Posterior cingulate gyrus (tissue), 11 donors: Measurements from ENCODE around the gene CTBP1.
A peak's percentile ranks its signal among the peaks of the same experiment; 100 is the strongest.

ENCODE experiments used
- DNase-seq, 10 donors: peaks; one replicate each; pipeline versions ENCODE4 v3.0.0 to v3.0.0-alpha.2; 2020 to 2021; ENCODE audit warnings: mixed read lengths in 3 of 10
- intact Hi-C: fragments of 100-400 bp; cut with DNase I; formaldehyde crosslinking; loops from one replicate; pipeline ENCODE4 v1.15.1; 2023

Gene CTBP1

GRCh38 chr4:1204828-1205585, 43.9 kb downstream of the CTBP1 start:
- intact Hi-C loops = no loop called here
- peak in 8 of 10 donors; percentile 0 to 71 (median 8) for DNase-seq

GRCh38 chr4:1204286-1204827, 44.6 kb downstream of the CTBP1 start:
- peak in 7 of 10 donors; percentile 1 to 61 (median 6) for DNase-seq
- intact Hi-C loops = no loop called here

- peak in 6 of 10 donors; percentile 1 to 66 (median 20) for DNase-seq
- intact Hi-C loops = no loop called here
Measured at GRCh38 chr4:1203026-1203616, 45.8 kb downstream of the CTBP1 start.

DNA sequence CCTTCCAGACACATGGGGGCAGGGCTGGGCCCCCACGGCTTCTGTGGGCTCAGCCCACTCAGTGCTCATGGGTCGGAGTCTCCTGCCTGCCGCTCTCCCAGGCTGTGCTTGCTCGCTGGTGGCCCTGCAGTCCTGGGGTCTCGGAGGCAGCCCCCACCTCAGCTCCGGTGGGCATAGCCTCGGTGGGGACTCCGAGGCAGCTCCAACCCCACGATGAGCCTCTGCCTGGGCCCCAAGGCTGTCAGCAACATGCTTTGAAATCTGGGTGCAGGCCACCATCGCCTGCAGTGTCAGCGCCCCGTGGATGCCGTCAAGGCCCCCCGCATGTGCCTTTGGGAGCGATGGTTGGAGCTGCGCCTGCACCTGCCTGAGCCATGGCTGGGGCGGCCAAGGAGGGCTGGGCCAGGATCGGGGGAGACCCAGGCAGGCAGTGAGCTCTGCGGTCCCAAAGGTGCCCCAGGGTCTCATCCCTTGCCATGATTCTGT, 46.4 kb downstream of the CTBP1 start:
- intact Hi-C loops = no loop called here
- DNase-seq = peak in 4 of 10 donors; percentile 1 to 70 (median 31)

DNA sequence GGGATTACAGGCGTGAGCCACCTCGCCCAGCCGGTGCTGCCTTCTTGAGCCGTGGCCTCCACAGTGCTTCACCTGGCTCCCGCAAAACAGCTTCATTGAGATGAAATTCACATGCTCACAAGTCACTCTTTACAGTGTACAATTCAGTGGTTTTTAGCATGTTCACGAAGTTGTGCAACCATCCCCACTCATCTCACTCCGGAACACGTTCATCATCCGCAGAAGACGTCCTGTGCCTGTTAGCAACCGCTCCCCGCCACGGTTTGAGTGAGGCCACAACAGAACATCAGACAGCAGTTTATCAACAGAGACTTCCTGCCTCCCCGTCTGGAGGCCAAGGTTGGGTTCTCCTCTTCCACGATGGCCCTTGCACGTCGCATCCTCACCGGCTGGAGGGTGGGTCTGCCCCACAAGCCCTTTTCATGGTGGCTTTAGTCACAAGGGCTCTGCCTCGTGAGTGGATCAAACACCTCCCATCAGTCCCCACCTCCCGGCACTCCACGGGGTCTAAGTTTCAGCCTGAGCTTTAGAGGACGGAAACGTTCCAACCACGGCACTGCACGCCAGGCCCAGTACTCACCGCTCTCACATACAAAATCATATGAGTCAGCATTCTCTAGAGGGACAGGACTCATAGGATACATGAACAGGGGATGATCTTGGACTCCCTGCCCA, 46.9 kb downstream of the CTBP1 start:
- intact Hi-C loops = no loop called here
- DNase-seq = peak in 8 of 10 donors; percentile 1 to 68 (median 16)

GRCh38 chr4:1200425-1201035, 48.4 kb downstream of the CTBP1 start:
- intact Hi-C loops = no loop called here
- DNase-seq = peak in 6 of 10 donors; percentile 15 to 89 (median 61)

- DNase-seq = peak in 6 of 10 donors; percentile 1 to 80 (median 28)
- intact Hi-C loops = no loop called here
Measured at GRCh38 chr4:1199556-1200331, 49.2 kb downstream of the CTBP1 start.

- DNase-seq = peak in 5 of 10 donors; percentile 1 to 71 (median 8)
- intact Hi-C loops = no loop called here
Measured at GRCh38 chr4:1198098-1198844, 50.7 kb downstream of the CTBP1 start.

DNA sequence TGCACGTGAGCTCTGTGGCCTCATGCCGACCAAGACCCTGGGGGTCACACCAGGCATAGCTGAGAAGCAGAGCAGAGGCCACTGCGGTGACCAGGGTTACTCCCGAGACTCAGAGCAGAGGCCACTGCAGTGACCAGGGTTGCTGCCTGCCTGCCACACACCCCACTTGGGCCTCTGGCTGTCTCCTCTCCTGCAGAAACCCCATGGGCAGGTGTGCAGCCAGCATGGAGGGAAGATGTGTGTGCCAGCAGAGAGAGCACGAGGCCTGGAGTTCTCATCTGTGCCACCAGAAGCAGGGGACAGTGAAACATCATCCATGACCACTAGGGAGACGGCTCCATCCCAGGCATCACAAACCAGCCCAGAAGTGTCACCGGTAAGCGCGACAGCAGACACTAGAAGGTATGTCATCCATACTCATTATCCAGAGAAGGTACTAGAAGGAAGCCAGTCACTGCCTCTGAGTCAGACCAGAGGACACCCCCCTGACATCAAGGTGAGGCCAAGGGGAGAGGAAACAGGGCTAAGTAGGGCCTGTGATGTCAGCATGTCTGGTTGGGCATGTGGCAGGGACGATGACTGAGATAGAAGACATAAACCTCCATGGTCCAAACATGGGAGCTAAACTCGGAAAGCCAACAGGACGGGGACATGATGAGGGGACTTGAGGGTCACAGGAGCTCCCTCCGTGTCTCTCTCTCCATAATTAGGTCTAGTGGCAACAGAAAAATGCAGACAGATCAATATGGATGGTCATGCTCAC, 52.3 kb downstream of the CTBP1 start:
- intact Hi-C loops = no loop called here
- DNase-seq = peak in 5 of 10 donors; percentile 0 to 57 (median 14)

DNA sequence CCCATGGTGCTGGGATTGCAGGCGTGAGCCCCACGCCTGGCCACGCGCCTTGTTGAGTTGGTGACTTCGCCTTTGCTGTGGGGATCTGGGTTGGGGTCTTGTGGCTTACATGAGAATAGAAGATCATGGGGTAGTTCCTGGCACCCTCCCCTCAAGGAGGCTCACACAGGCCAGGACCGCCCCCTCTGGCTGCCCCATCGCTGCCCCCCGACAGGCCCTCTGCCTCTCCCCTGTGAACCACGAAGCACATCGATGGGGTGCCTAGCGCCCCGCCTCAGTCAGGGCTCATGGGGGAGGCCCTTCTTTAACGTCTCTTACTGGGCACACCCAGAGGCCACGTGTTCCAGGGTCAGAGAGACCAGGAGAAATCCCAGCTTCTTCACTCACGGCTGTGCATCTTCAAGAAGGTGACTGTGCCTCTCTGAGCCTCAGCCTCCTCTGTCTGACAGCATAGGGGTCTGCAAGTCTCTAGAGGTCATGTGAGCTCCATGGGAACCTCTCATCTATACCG, 53.0 kb downstream of the CTBP1 start:
- DNase-seq = peak in 3 of 10 donors; percentile 8 to 71 (median 22)
- intact Hi-C loops = no loop called here

DNA sequence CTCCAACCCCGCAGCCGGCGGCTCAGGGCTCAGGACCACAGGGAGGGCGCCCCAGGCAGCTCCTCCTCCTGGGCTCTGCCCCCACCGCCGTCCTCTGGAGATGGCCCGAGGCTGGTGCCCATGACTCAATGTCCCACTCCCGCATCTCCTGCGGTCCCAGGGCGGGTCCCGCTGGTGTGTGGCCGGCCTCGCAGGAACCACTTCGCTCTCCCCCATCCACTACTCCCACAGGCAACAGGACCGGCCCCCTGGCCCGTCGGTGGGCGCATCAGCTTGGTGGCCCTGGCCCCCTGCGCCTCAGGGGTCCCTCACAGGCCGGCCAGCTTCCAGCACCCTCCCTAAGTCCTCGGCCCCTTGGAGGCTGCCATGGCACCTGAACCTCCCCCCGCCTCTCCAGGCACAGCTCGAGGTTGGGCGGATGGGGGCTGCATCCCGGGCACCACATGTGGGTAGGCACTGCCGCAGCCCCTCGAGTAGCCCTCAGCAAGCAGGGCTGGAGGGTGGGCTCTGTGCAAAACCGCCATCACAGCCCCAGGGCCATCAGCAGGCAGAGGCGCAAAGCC, 53.7 kb downstream of the CTBP1 start:
- intact Hi-C loops = no loop called here
- peak in 6 of 10 donors; percentile 0 to 81 (median 32) for DNase-seq

DNA sequence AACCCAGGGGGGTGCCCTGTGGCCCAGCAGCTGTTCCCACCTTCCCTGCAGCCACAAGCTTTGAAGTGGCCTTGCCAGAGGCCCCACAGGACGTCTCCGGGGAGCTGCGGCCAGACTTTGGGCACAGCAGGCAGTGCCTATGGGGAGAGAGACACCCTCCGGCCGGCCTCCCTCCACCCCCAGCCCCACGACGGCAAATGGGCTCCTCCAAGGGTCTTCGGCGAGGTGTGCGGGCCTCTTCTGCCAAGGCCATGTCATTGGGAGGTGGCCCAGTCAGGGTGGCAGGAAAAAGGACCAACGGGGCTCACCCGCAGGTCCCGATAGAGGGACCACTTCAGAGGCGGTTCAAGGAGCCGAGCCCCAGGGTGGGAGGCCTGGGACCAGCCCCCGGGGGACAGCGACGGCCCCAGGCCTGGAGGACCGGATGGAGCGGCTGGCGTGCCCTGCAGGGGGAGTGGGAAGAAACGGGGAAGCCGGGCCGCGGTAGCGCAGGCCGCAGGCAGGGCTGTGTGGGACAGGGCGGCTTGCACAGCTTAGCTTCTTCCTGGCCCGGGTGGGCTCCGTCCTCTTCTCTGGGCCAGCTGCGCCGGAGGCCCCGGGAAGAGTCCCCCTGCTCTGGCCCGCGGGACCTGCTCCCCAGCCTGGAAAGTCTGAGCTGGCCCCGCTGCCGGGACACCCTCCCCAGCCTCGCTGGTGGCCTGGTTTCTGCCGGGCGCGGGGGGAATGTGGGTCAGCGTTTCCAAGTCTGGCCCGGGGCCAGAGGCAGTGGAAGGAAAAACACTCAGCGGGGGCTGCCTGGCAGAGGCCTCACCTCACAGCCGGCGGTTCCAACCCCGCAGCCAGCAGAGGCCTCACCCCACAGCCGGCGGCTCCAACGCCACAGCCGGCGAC, 54.7 kb downstream of the CTBP1 start:
- DNase-seq = peak; percentile 19 to 94 (median 64)
- intact Hi-C loops = no loop called here

DNA sequence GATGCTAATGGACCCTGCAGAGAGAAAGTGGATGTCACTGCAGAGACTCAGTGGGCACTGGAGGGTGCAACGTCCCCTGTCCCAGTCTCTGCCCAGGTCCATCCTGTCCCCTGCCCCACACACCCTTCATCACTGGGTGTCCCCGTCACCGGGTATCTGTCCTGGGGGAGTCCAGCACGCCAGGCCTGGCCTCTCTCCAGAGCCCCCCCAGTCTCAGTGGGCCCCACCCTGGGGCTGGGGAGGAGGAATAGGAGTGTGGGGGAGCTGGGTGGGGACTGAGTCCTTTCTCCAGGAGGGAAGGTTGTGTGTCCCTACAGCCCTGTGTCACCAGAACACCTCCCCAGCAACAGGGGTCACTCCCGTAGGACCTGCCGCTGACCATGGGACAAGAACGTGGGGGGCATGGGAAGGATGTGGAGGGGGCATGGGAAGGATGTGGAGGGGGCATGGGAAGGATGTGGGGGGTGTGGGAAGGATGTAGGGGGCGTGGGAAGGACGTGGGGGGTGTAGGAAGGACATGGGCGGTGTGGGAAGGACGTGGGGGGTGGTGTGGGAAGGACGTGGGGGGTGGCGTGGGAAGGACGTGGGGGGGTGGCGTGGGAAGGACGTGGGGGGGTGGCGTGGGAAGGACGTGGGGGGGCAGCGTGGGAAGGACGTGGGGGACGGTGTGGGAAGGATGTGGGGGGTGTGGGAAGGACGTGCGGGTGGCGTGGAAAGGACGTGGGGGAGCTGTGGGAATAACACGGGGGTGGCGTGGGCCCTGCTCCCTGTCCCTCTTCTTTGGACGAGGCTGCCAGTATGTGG, 55.5 kb downstream of the CTBP1 start:
- DNase-seq = peak in 4 of 10 donors; percentile 8 to 44 (median 24)

GRCh38 chr4:1192493-1193205, 56.3 kb downstream of the CTBP1 start:
- peak in 8 of 10 donors; percentile 1 to 85 (median 19) for DNase-seq
- intact Hi-C loops = no loop called here

More for the DNA sequence above, 55.5 kb downstream of the CTBP1 start:
- intact Hi-C loops = no loop called here

- DNase-seq = peak; percentile 71 to 97 (median 82)
- intact Hi-C loops = no loop called here
Measured at GRCh38 chr4:1192091-1192492, 56.8 kb downstream of the CTBP1 start.
